Measurements from ENCODE around the gene ATP8A1.

- TF ChIP-seq, protein P1, sequence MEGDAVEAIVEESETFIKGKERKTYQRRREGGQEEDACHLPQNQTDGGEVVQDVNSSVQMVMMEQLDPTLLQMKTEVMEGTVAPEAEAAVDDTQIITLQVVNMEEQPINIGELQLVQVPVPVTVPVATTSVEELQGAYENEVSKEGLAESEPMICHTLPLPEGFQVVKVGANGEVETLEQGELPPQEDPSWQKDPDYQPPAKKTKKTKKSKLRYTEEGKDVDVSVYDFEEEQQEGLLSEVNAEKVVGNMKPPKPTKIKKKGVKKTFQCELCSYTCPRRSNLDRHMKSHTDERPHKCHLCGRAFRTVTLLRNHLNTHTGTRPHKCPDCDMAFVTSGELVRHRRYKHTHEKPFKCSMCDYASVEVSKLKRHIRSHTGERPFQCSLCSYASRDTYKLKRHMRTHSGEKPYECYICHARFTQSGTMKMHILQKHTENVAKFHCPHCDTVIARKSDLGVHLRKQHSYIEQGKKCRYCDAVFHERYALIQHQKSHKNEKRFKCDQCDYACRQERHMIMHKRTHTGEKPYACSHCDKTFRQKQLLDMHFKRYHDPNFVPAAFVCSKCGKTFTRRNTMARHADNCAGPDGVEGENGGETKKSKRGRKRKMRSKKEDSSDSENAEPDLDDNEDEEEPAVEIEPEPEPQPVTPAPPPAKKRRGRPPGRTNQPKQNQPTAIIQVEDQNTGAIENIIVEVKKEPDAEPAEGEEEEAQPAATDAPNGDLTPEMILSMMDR (IDR thresholded peaks at IDR 0.05): peak; percentile 39 to 82 (median 72)
- TF ChIP-seq POLR2A (IDR thresholded peaks at IDR 0.05): no peak
These were observed 88.2 kb downstream of the ATP8A1 start for GRCh38 chr4:42568610-42569207.

All from adrenal gland (tissue), 5 donors.